HG03025 (cell line): ENCODE data around the gene HLCS.
"Not testable (repeated sequence)": the region's sequence is repeated elsewhere in the genome, so short reads cannot be mapped to it uniquely, and the experiment has no call there.

ENCODE experiments used
- ATAC-seq: cut with Tn5 transposase; IDR thresholded peaks from one replicate; pipeline ENCODE4 v1.9.1; 2021; ENCODE audit warnings: mild to moderate bottlenecking, moderate library complexity; ENCODE audit not compliant: unreplicated experiment, low FRiP score

HLCS gene

GRCh38 chr21:36966066-36966820, at the start of gene HLCS:
Gene HLCS, minus strand, starts transcription at chr21:36966669. Its CDS starts 31 bp downstream, at chr21:36966638.
- peak; percentile 74 for ATAC-seq

GRCh38 chr21:37009740-37010341, 43.4 kb upstream of the HLCS start:
- peak; percentile 71 for ATAC-seq

GRCh38 chr21:37008724-37009123, 42.3 kb upstream of the HLCS start:
- no peak for ATAC-seq

- ATAC-seq = no peak
Measured at GRCh38 chr21:37006486-37007291, 40.2 kb upstream of the HLCS start, which contains the start of gene RIPPLY3. Gene RIPPLY3, plus strand, starts transcription at chr21:37006702. Its CDS starts 71 bp downstream, at chr21:37006773.

- ATAC-seq = no peak
Measured at GRCh38 chr21:37005548-37006485, 39.3 kb upstream of the HLCS start.

GRCh38 chr21:37003917-37004316, 37.4 kb upstream of the HLCS start:
- not testable (repeated sequence) for ATAC-seq

- not testable (repeated sequence) for ATAC-seq
Measured at GRCh38 chr21:37002851-37003250, 36.4 kb upstream of the HLCS start.

GRCh38 chr21:37001441-37001840, 35.0 kb upstream of the HLCS start:
- no peak for ATAC-seq

GRCh38 chr21:37000381-37000780, 33.9 kb upstream of the HLCS start:
- no peak for ATAC-seq

- no peak for ATAC-seq
Measured at GRCh38 chr21:36999131-36999898, 32.8 kb upstream of the HLCS start.

GRCh38 chr21:36995285-36995684, 28.8 kb upstream of the HLCS start:
- not testable (repeated sequence) for ATAC-seq

- no peak for ATAC-seq
Measured at GRCh38 chr21:36994501-36995158, 28.2 kb upstream of the HLCS start.

GRCh38 chr21:36992671-36993070, 26.2 kb upstream of the HLCS start:
- ATAC-seq = no peak

- ATAC-seq = no peak
Measured at GRCh38 chr21:36990508-36991205, 24.2 kb upstream of the HLCS start.

- ATAC-seq = peak; percentile 91
Measured at GRCh38 chr21:36989699-36990507, 23.4 kb upstream of the HLCS start.

- ATAC-seq = not testable (repeated sequence)
Measured at GRCh38 chr21:36989199-36989698, 22.8 kb upstream of the HLCS start.

- ATAC-seq = no peak
Measured at GRCh38 chr21:36988536-36988935, 22.1 kb upstream of the HLCS start.
